Stomach (tissue), 4 donors: ENCODE measurements around the gene CENPP.

ENCODE experiments used
- EP300 ChIP-seq: sonication (generic); formaldehyde crosslinking; IDR thresholded peaks from one replicate; pipeline ENCODE4 v1.6.1; 2017; ENCODE audit warnings: antibody characterized with exemption
- POLR2A ChIP-seq, 4 donors: fragments of 450-650 bp; IDR thresholded peaks; one replicate each; pipeline ENCODE4 v1.6.1; 2016; ENCODE audit warnings: antibody characterized with exemption in 4 of 4, control low read depth in 2 of 4, mild to moderate bottlenecking in 1 of 4, moderate library complexity in 1 of 4
- POLR2AphosphoS5 ChIP-seq, 3 donors: sonication (generic); formaldehyde crosslinking; IDR thresholded peaks; one replicate each; pipeline ENCODE4 v1.6.1; 2016; ENCODE audit warnings: antibody characterized with exemption in 3 of 3
- TF ChIP-seq, protein P1 (sequence below), 7 experiments: fragments of 450-650 bp in 4 of 7; fragments of 200-600 bp in 3 of 7; sonication (generic) in 3 of 7; IDR thresholded peaks; one replicate each; pipeline ENCODE4 v1.5.1; 2016 to 2019; ENCODE audit warnings: antibody characterized with exemption in 7 of 7, control low read depth in 2 of 7, mild to moderate bottlenecking in 1 of 7

DNA sequence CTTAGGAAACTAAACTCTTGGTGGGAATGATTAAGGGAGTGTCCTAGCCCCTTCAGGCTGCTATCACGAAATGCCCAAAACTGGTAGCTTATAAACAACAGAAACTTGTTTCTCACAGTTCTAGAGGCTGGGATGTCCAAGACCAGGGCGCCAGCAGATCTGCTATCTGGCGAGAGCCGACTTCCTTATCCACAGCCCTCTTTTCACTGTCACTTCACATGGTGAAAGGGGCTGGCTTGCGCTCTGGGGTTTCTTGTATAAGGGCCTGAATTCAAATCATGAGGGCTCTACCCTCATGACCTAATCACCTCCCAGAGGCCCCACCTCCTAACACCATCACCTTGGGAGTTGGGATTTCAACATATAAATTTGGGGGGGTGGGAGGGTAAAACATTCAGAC is 295.1 kb downstream of the CENPP start:
- TF ChIP-seq, protein P1, sequence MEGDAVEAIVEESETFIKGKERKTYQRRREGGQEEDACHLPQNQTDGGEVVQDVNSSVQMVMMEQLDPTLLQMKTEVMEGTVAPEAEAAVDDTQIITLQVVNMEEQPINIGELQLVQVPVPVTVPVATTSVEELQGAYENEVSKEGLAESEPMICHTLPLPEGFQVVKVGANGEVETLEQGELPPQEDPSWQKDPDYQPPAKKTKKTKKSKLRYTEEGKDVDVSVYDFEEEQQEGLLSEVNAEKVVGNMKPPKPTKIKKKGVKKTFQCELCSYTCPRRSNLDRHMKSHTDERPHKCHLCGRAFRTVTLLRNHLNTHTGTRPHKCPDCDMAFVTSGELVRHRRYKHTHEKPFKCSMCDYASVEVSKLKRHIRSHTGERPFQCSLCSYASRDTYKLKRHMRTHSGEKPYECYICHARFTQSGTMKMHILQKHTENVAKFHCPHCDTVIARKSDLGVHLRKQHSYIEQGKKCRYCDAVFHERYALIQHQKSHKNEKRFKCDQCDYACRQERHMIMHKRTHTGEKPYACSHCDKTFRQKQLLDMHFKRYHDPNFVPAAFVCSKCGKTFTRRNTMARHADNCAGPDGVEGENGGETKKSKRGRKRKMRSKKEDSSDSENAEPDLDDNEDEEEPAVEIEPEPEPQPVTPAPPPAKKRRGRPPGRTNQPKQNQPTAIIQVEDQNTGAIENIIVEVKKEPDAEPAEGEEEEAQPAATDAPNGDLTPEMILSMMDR (IDR thresholded peaks at IDR 0.05) = no peak
- TF ChIP-seq POLR2AphosphoS5 (IDR thresholded peaks at IDR 0.05) = no peak
- no peak for TF ChIP-seq POLR2A (IDR thresholded peaks at IDR 0.05)
- TF ChIP-seq EP300 = no peak
